HG03460 (cell line): ENCODE measurements around the gene MAB21L4.

Experiments
- ATAC-seq: cut with Tn5 transposase; IDR thresholded peaks from one replicate; pipeline ENCODE4 v1.9.1; 2021; ENCODE audit not compliant: unreplicated experiment

Gene MAB21L4

DNA sequence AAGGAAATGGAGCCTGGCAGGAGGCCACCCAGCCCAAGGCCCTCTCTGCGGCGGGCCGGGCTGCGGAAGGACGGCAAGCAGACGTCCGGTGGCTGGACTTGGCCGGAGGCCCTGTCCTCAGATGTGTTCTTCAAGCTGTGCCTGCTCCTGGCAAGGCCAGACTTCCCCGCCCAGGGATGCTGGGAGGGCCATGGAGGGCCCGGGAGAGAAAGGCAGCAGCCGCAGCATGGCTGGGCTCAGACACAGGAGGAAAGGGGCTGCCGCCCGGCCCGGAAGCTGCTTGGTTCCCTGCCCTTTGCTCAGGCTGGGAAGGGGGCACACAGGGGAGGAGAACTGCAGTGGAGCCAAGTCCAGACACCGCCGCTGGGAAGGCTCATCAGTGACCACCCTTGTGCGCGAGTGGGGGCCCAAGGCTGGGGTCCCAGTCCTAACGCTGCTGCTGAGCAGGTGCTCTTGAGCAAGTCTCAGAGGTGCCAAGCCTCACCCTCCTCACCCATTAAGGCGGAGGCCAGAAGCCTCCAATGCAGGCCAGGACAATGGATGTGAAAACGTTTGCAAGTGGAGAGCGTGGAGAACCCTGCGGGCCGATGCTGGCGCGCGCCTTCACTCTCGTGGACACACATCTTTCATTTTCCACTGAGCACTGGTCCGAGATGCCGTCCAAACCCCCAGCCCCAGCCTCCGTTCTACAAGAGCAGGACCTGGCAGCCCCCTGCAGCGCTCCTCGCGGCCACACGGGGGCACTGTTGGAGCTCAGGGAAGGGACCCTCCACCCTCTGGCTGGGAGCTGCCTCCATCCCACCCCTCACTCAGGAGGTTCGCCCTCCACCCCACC lies 18.1 kb upstream of the MAB21L4 start:
- no peak for ATAC-seq

DNA sequence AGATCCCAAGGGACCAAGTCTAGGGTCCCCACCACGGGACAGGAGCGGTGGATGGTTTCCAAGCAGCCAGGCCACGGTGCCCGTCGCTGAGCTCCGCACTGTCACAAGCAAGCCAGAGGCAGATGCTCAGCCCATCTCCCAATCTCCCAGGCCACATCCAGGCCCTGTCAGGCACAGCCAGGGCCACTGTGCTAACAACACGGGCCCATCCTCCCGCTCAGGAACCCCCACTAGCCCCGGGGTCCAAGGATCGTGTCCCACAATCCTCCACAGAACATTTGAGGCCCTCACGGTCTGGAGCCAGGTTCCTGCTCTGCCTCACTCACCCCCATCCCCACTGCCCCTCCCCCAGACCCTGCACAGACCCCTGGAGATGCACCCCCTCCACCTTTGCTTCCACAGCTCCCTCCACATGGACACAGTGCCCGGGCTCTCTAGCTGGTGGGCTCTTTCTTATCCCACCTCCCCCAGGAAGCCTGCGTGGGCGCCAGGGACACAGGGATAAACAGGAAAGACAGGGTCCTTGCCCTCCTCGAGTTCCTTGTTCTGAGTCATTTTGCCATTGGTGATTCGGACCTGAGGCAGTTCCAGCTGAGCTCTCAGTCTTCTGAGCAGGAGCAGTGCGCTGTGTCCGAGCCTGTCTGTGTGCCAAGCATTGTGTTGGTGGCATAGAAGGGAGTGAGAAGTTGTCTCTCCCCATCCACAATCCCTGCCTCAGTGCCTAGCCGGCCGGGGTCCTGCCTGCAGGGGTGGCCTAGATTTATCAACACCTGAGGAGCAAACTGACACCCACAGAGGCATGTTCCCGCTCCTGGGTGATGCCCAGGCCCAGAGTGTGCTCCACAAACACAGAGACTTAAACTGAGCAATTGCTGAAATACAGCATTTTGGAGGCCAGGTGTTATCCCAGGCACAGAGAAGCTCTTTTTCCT lies 17.2 kb upstream of the MAB21L4 start:
- ATAC-seq, result no peak

DNA sequence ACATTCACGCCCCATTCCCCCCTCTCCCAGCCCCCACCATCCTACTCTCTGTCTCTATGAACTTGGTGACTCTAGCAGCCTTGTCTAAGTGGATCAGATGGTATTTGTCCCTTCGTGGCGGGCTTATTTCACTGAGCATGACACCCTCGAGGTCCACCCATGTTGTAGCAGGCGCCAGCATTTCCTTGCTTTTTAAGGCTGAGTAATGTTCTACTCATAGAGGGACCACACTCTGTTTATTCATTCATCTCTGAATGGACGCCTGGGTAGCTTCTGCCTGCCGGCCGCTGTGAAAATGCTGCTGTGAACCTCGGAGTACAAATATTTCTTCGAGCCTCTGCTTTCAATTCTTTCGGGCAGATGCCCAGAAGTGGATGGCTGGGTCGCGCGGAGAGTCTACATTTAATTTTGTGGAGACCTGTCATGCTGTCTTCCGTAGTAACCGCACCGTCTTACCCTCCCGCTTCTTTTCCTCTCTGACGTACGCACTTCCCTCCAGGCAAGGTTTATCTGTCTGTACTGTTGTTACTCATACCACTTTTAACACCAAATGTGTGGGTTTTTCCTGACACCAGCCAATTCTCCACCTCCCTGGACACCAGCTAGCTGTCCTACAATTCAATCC lies 15.8 kb upstream of the MAB21L4 start:
- no peak for ATAC-seq

DNA sequence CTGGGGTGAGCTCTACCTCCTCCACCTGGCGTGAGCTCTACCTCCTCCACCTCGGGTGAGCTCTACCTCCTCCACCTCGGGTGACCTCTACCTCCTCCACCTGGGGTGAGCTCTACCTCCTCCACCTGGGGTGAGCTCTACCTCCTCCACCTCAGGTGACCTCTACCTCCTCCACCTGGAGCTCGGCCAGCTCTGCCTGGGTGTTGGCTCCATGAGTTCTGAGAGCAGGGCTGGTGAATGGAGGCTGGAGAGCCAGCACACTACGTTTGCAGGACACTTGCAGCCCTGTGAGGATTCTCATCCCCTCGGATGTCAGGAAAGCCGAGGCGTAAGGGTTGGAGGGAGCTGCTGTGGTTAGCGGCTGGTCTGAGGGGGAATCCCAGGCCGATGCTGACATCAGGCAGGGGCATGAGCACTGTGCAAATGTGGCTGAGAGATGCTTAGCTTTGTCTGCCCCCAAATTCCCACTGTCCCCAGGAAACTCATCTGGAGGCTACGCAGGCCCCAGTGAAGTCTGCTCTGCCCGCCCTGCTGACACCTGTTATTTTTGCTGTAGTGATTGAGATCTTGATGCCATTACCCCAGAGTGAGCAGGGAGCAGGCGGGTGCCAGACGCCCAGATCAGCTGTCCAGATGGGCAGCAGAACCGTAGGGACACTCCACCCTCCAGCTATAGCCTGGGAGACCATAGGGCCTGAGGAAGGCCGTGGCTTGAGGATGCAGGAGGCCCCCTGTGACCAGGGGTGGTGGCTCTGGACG lies 13.4 kb upstream of the MAB21L4 start:
- ATAC-seq, result no peak

DNA sequence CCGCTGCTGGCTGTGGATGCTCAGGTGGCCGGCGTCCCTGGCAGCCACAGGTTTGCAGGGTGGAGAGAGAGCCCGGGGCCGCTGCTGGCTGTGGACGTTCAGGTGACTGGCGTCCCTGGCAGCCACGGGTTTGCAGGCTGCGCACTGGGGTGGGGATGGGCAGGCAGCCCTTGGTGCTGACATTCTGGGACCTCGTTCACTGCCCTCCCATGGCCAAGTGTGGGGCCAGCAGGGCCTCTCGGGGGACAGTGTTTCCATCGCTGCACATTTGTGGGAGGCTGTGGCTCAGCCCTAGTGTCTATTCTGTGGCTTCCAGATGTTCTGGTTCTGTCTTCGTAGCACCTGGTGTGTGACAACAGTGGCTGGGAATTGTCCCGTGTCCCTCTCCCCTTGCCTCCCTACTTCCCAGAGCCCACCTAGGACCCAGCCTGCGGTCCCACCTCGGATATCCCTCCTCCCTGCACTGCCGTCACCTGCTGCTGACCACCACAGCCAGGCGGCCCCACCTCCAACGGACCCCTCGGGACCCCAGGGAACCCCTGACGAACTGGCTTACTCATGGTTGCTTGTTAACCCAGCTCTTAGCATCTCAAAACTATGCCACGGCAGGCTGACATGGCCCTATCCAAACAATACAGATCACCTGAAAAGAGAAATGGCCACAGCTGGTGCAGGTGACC lies 11.1 kb upstream of the MAB21L4 start:
- ATAC-seq, result no peak

DNA sequence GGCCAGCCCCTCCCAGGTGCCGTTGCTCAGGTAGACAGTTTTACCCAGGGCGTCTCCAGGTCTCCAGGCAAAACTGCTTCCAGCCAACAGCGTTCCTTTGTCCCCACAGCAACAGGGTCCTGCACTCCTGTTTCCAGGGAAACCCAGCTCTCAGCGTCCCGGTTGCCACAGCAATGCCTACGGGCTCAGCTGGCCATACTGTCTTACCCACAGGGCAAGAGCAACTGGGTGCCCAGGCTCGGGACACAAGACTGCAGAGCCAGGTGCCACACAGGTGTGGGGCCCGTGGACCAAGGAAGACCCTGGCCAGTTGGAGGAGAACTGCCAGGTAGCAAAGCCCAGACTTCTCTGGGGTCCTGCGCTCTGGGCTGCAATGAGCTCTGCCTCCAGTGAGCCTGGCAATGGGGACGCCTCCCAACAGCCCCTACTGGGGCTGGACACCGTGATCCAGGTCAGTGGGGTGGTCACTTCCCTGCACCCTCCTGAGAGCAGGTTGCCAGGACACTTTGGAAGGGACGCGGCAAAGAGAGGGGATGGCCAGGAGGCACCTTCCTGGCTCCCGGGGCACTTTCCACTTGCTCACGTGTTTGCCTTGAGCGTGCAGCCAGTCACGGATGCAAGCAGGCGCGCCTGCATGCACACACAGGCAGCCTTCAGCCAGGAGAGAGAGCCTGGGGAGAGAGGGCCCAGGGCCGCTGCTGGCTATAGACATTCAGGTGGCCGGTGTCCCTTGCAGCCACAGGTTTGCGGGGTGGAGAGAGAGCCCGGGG lies 10.4 kb upstream of the MAB21L4 start, which contains the start of gene CROCC2:
CROCC2 (plus strand) TSS at position 196 of the 770 bp plus-strand sequence; CDS start at position 374, 178 bp downstream.
- ATAC-seq, result no peak

DNA sequence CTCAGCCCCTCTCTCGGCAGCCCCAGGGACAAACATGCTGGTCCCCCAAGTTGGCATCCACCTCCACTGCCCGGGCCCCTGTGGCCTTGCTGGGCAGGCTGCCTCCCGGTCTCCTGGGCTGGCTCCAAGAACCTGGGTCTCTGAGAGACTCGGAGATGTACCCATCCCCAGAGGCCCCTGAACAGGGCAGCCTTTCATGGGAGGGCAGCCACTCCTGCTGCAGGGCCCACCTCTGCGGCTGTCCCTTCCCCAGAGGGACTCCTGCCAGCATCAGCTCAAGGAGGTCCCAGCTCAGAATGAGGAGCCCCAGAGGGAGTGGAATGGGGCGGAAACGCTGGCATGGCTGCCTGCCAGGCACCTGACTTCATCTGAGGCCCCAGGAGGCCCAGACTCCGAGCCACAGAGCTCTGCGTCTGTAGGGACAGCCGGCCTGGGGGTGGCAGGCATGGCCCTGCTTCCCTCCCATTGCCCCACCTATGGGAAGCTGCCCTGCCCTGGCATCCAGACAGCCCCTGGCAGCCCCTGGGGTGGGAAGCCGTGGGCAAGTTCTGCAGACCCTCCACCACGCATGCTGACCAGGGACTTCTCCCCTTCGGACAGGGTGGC lies 9.3 kb upstream of the MAB21L4 start:
- ATAC-seq, result no peak

DNA sequence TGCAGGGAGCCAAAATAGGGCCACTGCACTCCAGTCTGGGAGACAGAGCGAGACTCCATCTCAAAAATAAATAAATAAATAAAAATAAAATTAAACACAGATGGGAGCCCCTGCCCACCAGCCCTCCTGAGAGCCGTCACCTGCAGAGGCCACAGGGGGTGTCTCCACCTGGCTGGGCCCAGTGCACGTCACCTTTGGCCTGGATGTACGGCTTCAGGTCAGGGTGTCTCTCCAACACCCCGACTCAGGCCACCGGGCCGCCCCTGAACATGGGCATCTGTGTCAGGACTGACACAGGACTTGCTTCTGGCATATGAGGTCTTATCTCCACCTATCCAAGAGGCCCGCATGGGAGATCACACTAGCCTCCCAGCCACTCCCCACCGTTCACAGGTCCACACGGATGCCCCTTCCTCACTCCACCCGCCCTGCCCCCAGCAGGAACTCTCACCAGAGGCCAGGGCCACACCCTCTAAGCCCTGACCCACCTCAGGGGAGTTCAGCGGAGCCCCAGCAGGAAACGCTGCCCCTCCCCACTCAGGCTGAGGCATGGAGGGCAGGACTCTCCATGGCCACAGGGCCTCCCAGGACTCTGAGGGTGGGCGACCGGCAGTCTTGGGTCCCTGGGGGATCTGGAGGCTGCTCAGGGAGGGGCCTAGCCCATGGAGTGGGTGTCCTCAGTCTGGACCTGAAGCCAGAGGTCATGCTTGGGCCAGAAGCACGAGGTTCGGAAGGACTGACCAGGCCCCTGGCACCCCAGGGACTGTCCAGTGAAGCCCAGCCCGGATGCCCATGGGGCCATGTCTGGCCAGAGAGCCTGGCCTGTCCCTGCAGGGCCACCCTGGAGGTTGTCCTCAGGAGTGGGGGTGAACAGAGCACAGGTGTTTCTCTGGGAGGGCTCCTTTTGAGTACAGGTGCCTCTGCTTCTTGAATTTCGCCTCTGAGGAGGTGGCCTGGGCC lies 8.5 kb upstream of the MAB21L4 start:
- ATAC-seq, result no peak

DNA sequence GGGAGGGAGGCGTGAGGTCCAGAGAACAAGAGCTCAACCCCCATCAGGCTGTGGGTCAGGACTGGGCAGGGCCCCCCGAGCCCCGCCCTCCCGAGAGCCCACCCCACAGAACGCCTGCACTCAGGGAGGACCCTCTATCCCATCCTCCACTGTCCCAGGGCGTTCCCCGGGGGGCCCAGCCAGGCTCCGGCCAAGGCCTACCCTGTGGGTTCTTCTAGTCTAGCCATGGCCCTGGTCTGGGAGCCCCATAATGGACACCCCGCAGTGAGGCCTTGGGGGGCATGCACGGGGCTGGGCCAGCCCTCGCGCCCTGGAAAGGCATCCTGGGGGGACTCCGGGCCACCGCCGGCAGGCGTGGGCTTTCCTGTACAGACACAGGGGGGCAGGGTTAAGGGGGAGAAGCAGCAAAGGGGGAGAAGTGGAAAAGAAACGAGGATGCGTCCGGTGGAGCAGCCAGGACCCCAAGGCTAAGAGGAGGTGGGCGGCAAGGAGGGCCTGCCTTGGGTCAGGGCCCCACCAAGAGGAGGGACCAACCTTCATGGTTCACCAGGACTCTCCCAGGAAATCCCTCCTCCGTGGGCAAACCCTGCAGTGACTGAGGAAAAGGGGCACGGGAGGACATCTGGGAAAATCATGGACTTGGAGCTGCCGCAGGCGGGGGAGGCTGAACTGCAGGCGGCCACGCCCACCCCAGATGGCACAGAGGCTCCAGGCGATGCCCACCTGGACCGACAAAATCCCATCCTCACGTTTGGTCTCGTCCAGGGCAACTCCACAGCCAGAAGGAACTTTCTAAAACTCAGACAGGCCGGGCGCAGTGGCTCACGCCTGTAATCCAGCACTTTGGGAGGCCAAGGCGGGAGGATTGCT lies 7.5 kb upstream of the MAB21L4 start:
- ATAC-seq, result no peak

DNA sequence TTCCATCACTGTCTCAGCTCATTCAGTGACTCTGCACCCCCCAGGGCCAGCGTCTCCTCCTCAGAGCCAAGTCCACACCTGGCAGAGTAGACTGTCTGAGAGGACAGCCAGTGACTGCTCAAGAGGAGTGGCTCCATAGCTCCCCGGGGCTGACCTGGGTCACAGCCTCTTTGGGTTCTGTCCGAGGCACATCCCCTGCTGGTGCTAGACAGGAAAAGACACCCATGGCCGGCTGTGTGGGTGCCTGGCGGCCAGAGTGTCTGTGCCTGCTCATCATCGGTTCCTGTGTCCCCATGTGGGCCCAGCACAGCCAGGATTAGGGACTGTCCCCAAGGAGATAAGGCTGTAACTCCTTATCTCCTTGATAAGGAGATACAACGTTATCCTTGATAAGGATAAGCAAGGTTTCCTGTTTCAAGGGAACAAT lies 6.7 kb upstream of the MAB21L4 start:
- ATAC-seq, result no peak

DNA sequence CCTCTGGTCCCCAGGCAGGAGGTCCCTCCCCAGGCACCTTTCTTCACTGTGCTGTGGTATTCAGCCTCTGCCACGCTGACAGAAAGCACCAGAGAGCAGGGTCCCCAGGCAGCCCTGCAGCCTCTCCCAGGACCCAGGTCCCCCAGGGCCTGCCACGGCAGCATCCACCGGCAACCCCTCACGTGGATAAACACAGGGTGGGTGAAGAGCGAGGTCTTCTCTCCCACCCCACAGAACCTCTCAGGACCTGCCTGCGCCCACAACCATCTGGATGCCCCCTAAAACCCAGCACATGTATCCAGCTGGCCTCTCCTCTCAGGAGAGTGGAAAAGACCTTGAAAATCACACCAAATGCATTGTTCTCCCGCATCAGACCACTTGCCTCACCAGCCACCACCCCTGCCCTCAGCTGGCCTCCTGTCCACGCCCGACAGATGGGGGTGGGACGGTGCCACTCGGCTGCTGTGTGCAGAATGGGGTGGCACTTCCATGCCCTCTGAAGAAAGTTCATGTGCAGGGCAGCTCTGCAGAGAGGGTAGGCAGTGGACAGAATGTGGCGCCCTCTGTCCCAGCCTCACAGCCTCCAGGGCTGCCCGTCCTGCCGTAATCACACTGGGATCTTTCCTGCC lies 6.1 kb upstream of the MAB21L4 start:
- ATAC-seq, result no peak

DNA sequence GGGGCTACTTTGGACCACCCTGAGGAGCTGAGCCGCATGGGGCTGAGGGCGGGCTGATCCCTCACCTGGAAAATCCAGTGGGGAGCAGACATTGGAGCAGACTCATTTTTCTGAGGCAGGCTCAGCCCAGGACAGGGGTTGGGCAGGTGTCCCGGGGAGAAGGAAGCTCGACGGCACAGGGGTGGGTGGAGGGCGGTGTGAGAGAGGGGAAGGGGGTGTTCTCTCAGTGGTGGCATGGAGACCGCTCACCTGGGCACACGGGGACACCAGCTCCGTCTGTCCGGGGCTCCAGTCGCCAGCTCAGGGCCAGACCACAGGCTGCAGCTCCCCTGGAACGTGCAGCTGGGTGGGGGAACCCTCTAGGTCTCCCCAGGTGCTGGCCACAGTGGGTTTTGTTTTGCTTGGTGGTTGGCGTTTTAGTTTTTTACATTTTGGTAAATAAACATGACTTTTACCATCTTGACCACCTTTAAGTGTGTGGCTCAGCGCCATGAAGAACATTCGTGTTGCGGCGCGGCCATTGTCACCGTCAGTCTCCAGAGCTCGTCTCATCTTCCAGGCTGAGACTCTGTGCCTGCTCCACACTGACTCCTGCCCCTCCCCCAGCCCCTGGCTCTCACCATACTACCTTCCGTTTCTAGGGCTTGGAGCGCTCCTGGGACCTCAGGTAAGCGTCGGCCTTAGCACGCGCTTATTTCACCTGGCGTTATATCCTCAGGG lies 4.3 kb upstream of the MAB21L4 start:
- no peak for ATAC-seq

DNA sequence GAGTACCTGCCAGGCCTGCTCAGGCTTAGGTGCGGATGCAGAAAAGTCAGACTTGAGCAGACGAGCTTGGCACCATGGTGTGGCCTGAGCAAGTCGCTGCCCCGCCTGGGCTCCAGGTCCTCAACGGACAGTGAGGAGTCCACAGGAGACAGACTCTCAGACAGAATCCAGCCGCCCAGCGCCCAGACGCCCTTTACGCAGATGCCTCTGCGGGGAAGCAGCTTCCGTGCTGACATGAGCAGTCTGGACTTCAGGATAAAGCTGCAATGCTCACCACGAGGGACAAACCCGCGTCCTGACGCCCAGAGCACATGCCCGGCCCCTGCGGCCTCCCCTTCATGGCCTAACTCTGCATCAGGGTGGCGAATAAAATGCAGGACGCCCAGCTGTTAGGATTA lies 3.5 kb upstream of the MAB21L4 start:
- ATAC-seq, result no peak

DNA sequence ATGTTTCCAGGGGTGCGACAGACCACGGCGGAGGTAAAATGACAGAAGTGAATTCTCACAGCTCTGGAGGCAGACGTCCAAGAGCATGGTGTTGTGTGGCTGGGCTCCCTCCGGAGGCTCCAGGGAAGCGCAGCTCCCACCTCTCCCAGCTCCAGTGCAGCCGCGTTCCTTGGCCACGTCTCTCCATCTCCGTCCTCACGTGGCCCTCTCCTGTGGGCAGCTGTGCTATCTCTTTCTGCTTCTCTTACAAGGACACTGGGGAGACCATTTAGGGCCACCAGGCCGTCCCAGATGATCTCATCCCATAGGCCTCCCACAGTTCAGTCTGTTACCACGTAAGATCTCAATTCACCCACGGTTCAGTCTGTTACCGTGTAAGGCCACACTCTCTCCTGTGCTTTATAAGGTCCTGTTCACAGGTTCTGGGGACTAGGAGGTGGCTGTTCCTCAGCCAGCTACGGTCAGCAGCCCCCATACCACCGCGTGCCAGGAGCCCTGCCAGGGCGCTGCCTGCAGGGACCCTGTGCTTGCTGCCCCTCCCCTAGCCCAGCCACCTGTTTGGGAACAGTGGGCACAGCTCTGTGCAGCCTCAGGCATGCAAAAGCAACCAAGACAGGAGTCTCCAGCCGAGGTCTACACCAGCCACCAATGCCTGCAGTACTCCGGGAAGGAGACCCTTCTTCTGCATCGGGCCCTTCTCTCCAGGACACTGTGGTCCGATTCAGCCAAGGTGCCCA lies 2.9 kb upstream of the MAB21L4 start:
- ATAC-seq, result no peak

DNA sequence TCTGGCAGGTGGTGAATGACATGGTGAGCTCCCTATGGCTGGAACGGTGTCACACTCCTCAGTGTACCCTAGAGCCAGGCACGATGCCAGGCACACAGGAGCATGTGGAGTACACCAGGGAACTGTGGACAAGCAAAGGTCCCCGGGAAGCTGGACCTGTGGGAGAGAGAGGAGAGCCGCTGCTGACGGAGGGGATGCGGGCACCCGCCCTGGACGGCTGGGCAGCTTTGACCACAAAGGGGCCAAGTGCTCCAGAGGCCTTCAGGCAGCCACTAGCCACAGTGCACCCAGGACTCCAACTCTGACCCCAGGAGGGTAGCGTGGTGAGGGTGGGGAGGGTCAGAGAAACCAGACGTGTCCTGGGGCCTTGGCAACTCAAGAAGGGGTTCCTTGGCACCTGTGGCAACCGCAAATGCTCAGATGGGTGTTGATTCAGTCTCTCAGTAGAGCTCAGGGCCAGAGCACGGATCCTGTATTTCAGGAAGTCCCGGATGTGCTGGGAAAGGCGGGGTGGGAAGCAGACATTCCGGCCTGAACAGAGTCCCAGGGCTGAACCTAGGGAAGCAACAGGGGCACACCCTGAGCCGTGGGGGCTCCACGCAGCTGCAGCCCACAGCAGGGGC lies 2.3 kb upstream of the MAB21L4 start:
- ATAC-seq, result no peak
